GM19397 (cell line): ENCODE measurements around the gene SLC13A4.
"Not testable (repeated sequence)": the region's sequence is repeated elsewhere in the genome, so short reads cannot be mapped to it uniquely, and the experiment has no call there.

Source experiments
- ATAC-seq: cut with Tn5 transposase; IDR thresholded peaks from one replicate; pipeline ENCODE4 v1.9.1; 2021; ENCODE audit warnings: mild to moderate bottlenecking, moderate library complexity; ENCODE audit not compliant: unreplicated experiment

SLC13A4 gene

DNA sequence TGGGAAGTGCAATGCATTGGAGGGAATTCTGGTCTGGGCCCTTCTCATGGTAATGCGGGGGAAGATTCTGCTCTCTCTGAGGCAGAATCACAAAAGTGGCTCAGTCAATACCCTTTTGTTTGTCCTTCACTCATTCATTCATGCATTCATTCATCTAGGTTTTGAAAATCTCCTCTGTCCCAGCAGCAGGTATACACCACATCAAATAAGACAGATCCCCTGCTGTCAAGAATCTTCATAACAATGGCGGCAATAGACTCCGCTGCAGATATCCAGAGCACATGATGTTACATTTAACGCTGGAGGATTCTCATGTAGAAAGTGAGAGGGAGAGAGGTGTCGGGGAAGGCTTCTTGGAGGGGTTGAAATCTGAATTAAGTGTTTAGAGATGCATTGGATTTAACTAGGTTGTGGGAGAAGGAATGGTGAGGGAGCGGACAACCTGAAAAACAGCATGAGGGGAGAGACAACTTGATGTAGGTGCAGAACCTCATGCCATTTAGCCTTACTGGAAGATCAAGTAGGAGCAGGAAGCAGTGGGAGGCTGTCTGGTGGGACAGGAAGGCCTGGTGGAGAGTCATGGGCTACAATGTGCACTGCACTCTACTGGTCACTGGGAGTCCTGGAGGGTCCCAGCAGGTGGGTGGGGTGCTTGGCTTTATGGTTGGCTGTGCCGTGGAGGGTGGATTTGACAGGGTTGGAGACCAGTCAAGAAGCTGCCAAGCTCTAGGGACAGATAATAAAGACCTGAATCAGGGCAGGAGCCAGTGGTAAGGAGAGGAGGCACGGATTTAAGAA, 25.8 kb upstream of the SLC13A4 start:
- ATAC-seq = no peak

DNA sequence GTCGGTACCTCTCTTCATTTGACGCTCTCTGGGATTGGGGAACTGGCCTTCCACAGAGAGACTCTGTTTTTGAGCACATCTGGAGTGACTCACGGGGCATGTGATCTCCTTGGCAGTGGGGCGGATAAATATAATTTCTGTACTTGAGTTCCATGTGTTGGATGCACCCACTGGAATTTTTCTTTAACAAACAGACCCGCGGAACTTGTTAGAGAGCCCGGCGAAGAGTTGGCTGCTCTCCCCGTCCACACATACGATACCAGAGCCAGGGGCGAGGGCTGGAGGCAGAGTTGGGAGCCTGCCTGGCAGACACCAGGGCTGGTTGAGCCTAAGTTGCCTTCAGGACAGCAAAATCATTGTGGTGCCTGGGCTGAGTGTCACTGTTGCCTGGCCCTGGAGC, 20.8 kb upstream of the SLC13A4 start, which contains the start of gene FAM180A:
FAM180A (minus strand) TSS at position 44 of the 400 bp plus-strand sequence. CDS start 233 bp downstream, outside the sequence.
- no peak for ATAC-seq

DNA sequence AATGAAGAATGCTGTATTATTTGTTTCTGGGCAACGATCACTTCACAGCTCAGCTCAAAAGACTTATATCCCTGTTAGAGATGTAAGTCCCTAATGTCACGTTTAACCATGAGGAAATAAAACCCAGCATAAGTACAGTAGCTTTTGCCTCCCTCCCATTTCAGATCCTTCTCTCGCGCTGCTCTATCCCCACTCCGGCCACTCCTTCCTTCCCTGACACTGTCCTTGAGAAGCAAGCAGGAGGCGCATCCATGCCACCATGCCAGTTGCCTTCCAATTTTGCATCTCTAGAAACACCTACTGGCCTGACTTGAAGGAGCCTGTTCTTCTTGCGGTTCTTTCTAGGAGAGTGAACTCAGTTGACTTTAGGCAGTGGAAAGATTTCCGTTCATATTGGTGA, 19.4 kb upstream of the SLC13A4 start:
- no peak for ATAC-seq

DNA sequence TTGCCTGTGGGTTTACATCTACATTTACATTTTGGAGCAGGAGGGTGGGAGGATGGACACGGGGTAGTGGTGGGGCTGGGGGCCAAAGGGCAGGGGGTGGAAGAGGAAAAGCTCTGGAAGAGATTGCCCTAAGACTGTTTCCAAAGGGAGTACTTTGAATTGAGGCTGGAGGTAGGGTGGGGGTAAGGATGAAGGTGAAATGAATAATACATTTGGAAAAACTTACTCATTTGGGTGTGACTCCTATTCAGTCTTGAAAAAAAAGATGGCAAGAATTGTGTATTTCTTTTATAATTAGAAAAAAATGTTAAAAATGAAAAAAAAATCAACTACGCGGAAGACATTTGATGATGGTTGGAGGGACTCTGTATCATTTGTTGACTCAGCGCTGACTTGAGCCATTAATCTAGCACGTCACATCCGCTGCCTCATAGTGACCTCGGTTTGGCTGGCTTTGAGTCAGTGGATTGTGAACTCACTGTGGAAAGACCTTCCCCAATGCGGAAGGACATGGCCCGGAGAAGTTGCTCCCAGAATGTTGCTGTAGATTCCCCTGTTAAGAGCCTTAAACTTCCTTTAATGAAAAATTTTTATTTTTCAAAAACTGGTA, 17.8 kb upstream of the SLC13A4 start:
- ATAC-seq = no peak

DNA sequence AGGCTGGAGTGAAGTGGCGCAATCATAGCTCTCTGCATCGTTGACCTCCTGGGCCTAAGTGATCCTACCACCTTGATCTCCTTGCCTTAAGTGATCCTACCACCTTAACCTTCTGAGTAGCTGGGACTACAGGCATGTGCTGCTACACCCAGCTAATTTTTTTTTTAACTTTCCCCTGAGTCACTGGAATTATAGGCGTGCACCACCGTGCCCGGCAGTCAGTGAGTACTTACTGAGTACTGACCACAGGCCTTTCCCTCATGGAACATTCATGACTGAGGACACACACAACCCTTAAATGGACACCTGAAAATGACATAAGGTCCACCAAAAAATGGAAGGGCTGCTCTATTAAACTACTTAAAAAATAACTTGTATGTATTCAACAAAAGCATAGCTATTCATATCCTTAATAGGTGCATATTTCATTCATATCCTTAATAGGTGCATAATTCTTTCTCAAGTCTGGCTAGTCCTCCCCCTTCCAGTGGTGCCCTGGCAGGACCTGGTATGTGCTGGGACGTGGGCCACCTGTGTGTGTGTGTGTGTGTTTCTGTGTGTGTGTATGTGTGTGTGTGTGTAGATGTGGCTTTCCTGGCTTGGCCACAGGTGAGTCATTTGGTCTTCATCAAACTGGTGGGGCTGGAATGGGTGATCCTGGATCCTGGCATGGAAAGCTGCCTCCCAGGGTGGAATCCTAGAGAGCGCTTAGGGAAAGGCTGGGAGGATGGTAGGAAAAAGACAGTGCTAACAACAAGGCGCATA, 17.1 kb upstream of the SLC13A4 start:
- ATAC-seq = no peak

DNA sequence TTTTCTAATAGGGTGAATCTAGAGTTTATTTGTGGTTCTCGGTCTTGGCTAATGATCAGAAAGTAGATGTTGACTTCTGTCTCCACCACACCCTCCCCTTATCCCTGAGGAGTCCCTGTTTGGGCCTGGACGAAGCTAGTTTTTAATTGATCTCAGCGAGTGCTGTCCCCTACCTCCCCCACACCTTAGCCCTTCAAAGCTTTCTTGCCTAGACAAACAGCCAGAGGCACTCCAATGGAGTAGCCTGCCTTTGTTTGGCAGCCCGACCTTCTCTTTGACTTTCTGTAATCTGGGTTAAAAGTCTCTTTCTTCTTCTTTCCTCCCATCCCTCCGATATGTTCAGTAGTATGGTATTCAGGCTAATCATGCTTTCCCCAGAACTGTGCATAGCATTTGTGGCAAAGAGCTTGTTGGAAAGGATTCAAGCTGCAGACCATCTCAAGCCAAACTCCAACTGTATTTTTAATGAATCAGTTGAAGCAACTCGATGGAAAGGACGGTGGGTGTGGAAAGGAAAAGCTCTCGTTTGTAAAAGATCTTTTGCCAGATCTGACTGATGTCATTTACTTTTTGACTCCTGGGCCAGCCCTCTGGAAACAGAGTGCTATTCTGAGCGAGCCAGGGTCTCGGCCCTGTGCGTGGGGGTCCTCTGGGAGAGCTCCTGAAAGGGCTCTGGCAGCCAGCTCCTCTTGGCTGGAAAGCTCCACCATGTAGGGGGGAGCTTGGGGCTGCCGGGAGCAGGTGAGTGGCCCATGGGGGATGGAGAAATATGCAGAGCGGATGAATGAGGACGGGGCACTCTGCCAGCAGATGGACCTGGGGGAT, 16.1 kb upstream of the SLC13A4 start:
- no peak for ATAC-seq

DNA sequence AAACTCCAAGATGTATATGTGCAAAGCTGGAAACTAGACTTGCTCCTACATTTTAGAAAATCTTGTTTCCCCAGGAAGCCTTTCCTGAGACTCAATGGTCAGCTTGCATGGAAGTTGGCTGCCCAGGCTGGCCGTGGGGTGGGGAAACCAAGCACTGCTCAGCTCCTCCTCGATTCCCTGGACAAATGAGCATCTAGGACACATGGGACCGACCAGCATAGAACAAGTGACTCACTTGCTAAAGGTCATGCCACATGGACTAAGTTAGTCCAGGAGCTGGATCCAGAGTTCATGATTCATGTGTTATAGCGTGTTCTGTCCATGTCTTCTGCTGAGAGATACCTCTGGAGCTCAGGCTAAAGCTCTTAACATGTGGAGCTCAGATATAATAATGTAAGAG, 14.4 kb upstream of the SLC13A4 start:
- ATAC-seq = no peak

DNA sequence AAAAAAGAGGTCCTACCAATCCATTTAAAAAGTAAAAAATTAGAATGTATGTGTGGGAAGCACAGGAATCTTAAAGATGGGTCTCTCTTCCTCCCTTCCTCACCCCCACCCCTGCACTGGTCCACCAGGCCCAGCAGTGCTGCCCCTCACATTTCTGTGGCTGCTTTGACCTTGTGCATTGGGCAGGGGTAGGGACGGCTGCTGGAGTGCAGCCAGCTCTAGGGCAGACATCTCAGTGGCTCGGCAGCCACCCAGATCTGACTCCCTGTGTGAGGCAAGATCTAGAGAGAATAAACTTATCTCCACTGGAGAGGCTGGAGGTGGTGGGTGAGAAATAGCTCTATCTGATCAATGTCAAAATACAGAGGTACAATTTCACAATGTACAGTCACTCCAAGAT, 13.9 kb upstream of the SLC13A4 start:
- no peak for ATAC-seq

DNA sequence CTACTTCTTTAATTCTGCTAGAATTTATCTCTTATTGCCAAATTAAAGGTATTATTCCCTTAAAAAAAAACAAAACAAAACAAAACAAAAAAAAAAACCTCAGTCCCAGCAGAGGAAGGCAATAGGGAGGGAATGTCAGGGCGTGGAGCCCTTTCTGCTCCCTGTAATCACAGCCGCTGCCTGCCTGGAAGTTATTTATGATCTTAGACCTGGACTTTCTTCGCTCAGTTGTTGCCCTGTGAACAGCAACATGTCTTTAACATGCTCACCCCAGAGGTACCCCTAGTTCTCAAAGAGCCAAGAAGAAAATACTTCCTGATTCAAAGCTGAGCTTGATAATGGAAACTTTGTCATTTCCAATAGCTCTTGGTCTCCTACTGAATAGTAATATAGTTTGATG, 12.9 kb upstream of the SLC13A4 start:
- ATAC-seq = no peak

DNA sequence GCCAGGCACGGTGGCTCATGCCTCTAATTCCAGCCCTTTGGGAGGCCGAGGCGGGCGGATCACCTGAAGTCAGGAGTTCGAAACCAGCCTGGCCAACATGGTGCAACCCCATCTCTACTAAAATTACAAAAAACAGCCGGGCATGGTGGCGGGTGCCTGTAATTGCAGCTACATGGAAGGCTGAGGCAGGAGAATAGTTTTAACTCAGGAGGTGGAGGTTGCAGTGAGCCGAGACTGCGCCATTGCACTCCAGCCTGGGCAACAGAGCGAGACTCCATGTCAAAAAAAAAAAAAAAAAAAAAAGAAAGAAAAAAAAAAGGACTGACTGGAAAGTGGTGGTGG, 9.3 kb upstream of the SLC13A4 start:
- ATAC-seq = not testable (repeated sequence)

DNA sequence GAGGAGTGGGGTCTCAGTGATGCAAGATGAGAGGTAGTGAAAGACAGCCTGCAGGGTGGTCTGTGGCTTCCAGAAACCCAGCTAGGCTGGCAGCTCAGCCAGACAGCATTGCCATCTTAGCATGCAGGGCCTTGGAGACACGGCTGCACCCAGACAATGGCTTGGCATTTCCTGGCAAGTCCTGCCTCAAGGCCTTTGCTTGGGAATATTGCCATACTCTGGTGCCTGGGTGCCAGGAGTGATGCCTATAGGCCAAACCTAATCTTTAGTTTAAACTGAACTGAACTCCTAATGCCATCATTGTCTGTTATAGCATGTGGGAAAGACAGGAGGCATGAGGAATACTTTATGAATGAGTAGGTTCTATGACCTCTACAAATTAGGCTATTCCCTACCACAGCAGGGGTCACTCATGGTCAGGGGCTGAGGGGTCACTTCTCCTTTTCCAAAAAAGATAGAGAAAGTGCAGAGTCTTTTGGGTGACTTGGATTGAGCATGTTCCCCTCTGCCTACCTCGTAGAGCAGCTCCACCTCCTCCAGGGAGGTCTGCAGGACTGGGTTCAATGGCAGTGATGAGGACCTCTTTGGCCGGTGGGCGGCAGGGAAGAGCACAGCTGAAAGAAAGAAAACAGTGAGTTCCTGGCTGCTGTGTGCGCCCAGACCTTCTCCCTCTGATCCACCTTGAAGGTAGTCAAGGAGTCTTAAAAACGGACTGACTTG, 8.8 kb upstream of the SLC13A4 start:
- no peak for ATAC-seq

DNA sequence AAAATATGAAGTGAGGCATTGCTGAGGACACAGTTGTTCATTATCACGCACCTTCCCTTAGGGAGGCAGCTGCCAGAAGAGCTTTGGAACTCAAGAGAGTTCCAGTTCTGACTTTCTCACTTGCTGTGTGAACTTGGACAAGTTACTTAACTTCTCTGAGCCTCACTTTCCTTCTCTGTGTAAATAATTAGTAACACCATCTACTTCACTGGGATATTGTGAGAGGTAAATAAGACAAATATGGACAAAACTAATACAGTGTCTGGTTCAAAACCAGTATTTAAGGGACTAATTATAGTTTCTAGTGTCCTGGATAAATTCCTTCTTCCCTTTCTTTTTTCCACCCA, 6.3 kb upstream of the SLC13A4 start:
- ATAC-seq = no peak

DNA sequence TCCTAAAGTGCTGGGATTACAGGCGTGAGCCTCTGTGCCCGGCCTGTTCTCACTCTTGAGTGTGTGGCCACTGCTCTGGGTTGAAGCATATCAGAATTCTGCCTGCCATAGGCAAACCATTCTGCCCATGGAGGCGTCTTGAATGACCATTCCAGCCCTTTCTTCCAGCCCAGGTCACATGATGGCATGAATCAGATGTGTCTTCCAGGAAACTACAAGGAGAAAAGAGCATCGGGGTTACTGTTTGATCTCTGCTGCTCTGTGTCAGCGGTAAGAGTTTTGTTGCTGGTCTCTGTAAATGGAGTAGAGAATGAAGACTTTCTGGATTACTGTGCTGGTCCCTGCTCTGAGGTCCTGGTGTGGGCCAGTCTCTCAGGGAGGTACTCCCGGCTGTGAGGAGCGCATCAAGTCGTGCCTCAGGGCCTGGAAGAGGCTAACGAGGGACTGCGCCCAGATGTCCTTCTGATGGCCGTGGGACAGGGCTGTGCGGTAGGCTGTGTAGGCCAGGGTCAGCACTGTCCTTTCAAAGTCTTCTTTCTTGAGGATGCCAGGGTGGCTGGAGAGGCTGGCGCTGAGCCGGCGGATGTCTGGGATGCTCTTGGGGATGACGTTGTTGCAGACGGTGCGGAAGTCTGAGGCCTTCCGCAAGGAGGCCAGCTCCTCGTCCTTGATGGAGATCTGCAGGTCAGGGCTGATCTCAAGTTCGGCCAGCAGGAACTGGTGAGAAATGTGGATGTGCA, 5.8 kb upstream of the SLC13A4 start:
- ATAC-seq = no peak

DNA sequence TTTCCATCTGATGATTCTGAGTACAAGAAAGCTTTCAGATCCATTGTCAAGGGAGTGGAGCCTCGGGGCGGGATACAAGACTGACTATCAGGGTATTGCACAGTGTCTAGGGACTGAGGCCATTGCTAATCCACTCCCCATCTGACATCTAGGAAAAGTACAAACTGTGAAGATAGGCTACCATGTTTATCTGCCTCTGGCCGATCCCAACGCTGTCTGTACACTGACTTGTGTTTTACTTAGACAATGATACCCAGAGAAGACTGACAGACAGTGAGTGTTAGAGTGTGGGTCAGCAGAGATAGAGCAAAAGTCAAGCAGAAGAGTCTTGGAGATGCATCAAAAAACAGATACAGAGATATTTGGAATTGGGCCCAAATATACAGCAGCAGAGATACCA, 3.1 kb upstream of the SLC13A4 start:
- ATAC-seq = no peak

DNA sequence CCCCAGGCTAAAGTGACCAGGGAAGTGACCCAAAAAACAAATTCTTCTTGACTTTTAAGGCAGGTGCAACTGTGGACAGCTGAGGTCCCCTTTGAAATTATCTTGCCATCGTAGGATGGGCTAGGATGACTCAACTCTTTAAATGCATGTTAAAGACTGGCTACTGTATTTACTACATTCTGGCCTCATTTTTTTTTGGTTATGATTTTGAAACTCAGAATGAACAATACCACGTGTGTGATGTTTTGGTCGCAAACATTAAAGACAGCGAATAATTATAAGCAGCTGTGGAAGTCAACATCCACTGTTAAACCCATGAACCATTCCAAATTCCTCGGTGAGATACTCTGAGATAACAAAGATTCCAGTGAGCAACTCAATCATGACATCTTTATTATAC, 1.2 kb upstream of the SLC13A4 start:
- ATAC-seq = no peak

DNA sequence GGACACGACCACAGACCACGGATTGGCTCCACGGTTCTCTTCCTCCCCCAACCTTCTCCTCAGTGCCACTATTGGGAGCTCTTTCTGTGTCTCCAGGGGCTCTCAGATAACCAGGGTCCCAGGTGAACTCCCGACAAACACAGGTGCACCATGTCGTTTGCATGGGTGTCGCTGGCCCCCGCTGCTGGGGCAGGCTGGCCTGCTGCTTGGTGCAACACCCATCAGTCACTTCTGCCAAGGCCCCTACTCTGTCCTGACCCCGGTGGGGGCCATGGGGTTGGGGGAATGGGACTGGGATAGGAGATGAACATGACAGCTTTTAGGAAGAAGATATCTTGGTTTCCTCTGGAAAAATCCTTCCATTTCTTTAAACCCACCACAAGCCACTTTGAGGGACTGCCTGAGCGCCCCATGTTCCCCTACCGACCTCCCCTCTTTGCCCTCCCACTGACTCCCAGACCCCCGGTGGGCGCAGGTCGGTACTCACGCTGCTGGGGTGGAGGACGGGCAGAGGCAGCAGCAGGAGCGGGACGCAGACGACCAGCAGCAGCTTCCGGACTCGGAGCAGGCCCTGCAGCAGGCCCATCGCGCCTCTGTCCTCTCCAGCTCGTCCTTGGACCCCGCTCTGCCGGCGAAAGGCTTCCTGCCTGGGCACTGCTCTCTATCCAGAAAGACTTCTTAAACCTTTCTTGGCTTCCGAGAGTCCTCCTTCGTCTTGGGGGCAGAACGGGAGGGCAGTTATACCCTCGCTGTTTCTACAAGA, 894 bp downstream of the SLC13A4 start:
- no peak for ATAC-seq

DNA sequence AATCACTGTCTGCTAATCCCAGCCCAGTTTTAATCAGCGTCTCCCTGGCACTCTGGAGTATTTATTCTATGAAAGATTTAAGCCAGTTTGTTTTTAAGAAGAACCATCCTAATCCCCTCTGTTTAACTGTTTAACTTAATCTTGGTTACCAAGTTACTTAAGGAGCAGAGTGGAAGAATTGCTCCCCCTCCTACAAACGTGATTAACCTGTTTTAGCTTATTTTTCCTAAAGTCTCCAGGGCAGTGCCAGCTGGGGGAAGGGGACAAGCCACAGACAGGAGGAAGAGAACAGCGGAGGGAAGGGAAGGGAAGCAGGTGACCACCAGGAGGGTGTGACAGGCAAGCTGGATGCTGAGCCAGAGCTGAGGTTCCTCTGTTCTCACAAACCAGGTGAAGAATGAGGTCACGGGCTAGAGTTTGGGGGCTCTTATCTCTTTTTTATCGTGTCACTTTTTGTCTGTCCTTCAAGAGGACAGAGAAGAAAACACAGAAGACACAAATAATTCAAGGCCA, 1.7 kb downstream of the SLC13A4 start:
- no peak for ATAC-seq

DNA sequence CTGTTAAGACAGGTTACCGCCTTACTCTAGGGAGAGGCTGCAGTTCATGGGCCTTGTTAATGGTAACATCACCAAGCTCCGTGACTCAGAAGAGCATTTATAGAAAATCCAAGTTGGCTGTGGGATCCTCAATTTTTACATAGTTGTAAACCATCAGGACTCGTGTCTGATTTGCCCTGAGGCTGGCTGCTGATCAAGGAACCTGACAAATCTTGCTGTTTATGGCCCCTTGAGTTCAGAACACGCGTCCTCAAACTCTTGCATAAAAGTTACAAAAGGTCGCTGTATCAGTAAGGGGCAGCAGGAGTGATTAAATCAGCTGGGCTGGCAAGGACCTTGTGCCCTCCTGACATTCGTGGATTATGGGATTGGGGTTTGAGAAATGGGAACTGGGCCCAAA, 4.6 kb downstream of the SLC13A4 start:
- ATAC-seq = no peak
